HL-60 (cell line): ENCODE data around the gene USH2A.

Experiments
- CTCF ChIP-seq: IDR thresholded peaks from one replicate; pipeline ENCODE4 v1.5.1; 2011; ENCODE audit warnings: low read length, control low read depth, inconsistent platforms; ENCODE audit not compliant: insufficient read depth
- GABPA ChIP-seq: IDR thresholded peaks from 2 replicates; pipeline ENCODE4 v1.6.1; 2012; ENCODE audit warnings: low read depth
- POLR2AphosphoS5 ChIP-seq: IDR thresholded peaks from 2 replicates; pipeline ENCODE4 v1.6.1; 2012; ENCODE audit warnings: low read depth
- SPI1 ChIP-seq: IDR thresholded peaks from 2 replicates; pipeline ENCODE4 v1.6.1; 2012; ENCODE audit warnings: low read depth, mild to moderate bottlenecking, borderline replicate concordance
- TF ChIP-seq, protein P1 (sequence below): IDR thresholded peaks from 2 replicates; pipeline ENCODE4 v1.6.1; 2012; ENCODE audit warnings: low read depth; ENCODE audit not compliant: insufficient replicate concordance

GRCh38 chr1:215603319-215603718 lies 819.9 kb downstream of the USH2A start:
- TF ChIP-seq SPI1 (no peak), CTCF (no peak), POLR2AphosphoS5 (no peak), GABPA (no peak)
- TF ChIP-seq, protein P1, sequence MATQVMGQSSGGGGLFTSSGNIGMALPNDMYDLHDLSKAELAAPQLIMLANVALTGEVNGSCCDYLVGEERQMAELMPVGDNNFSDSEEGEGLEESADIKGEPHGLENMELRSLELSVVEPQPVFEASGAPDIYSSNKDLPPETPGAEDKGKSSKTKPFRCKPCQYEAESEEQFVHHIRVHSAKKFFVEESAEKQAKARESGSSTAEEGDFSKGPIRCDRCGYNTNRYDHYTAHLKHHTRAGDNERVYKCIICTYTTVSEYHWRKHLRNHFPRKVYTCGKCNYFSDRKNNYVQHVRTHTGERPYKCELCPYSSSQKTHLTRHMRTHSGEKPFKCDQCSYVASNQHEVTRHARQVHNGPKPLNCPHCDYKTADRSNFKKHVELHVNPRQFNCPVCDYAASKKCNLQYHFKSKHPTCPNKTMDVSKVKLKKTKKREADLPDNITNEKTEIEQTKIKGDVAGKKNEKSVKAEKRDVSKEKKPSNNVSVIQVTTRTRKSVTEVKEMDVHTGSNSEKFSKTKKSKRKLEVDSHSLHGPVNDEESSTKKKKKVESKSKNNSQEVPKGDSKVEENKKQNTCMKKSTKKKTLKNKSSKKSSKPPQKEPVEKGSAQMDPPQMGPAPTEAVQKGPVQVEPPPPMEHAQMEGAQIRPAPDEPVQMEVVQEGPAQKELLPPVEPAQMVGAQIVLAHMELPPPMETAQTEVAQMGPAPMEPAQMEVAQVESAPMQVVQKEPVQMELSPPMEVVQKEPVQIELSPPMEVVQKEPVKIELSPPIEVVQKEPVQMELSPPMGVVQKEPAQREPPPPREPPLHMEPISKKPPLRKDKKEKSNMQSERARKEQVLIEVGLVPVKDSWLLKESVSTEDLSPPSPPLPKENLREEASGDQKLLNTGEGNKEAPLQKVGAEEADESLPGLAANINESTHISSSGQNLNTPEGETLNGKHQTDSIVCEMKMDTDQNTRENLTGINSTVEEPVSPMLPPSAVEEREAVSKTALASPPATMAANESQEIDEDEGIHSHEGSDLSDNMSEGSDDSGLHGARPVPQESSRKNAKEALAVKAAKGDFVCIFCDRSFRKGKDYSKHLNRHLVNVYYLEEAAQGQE = no peak
